ENCODE results near the gene POLL. TPM values are rescaled to one million over a fixed set of nuclear protein-coding genes. Genes with fewer than 3 reads are reported as not detected.

The POLL gene
- total RNA-seq, 1 experiment from 2014 or later: 51.3 TPM

DNA sequence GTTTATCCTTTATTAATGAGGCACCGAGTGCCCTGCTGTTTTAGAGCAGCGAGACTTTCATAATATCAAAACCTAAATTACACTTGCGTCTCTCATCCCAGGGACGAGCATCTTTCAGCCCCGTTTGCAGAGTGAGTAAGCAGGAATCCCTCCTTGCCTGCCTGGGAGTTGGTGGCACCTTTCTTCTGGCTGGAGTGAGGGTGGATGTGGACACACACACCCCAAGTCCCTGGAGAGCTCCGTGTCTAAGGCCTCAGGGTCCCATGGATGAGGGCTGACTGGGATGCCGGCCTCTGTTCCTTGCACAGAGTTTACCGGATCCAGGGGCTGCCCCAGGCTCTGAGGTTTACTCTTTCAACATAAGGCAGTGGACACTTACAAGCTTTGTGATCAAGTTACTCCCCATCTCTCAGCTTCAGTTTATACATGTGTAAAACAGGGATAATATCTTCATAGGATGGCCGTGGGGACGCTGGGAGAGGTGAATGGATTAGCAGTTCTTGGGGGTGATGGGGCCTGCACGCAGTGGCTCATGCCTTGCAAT, 24.5 kb downstream of the POLL start (continued):
- no peak for TF ChIP-seq CTCF (IDR thresholded peaks at IDR 0.05 in 2 of 3, conservative IDR thresholded peaks at IDR 0.05 in 1 of 3; ENCODE audit: borderline replicate concordance in 1 of 3, insufficient read depth in 1 of 3, low read depth in 2 of 3, low read length in 2 of 3)
- no peak for TF ChIP-seq SIN3A (IDR thresholded peaks at IDR 0.05; ENCODE audit: low read depth)
- no peak for TF ChIP-seq POLR2A (IDR thresholded peaks at IDR 0.05; ENCODE audit: borderline replicate concordance, extremely low read depth, insufficient read depth, insufficient read length)

DNA sequence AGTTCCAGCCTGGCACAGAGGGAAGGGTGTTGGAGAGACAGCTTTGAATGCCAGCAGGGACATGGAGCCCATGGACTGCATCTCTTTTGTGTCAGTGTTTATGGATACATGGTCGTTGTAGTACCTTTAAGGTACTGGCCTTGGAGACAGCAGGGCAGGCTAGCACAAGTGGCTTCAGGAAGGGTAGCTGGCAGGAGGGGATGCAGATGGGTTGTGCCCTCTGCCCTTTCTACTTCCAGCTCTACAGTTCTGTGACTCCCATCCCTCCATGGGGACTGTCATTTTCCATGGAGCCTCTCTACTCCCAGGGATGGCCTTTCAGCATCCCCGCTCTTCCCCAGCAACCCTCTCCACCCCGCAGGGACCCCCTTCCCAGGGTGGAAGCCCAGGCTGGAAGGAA, 25.1 kb downstream of the POLL start:
- Histone ChIP-seq H3K9me2 (ENCODE audit: insufficient read depth) (no peaks in the 10 kb centered on the region), H3K27me3 (ENCODE audit: insufficient read depth, low read length) (no peaks in the 10 kb centered on the region; the same call in 1 of the 2 replicates), H3K4me2 (ENCODE audit: low read length) (no peak overlapping the region), H3K4me1 (ENCODE audit: control insufficient read depth in 1 of 2, insufficient read depth in 2 of 2, low read length in 2 of 2) (peaks cover 5 to 9% of the 10 kb centered on the region in 2 experiments; a peak in 3 of 4 replicates), H3K9me3 (ENCODE audit: control insufficient read depth in 1 of 2, insufficient read depth in 1 of 2, low read depth in 1 of 2, low read length in 2 of 2) (no peaks in the 10 kb centered on the region), H3K4me3 (replicated peaks in 1 of 2; ENCODE audit: low read depth in 1 of 2, low read length in 2 of 2) (no peak overlapping the region), H2AFZ (ENCODE audit: low read depth, low read length, poor library complexity, severe bottlenecking) (no peak overlapping the region), H3K27ac (ENCODE audit: low read depth, low read length) (no peak overlapping the region), H3K36me3 (ENCODE audit: control insufficient read depth in 1 of 2, insufficient read depth in 2 of 2, low read length in 2 of 2) (no peaks in the 10 kb centered on the region), H3K9ac (ENCODE audit: low read length) (no peak overlapping the region), H3K79me2 (ENCODE audit: insufficient read depth, low read length) (no peaks in the 10 kb centered on the region), H4K20me1 (ENCODE audit: insufficient read depth) (no peaks in the 10 kb centered on the region)
- BruUV-seq (replicated peaks): no TSS peak
- ChIA-PET POLR2A (no interaction called here), CTCF (no interaction called here), RAD21 (ENCODE audit: low non-redundant PET in 1 of 2, low total read pairs in 2 of 2, uncharacterized antibody in 2 of 2, unreplicated experiment in 2 of 2) (no interaction called here)
- TF ChIP-seq ELF1 (IDR thresholded peaks at IDR 0.05; ENCODE audit: borderline replicate concordance, low read depth) (no peak), TCF7L2 (IDR thresholded peaks at IDR 0.05; ENCODE audit: borderline replicate concordance, extremely low read depth, insufficient read depth, insufficient read length) (no peak), CEBPB (IDR thresholded peaks at IDR 0.05; ENCODE audit: low read depth) (no peak), EZH2 (IDR thresholded peaks at IDR 0.05) (no peak), EGR1 (IDR thresholded peaks at IDR 0.05; ENCODE audit: low read depth) (no peak), SIN3A (IDR thresholded peaks at IDR 0.05; ENCODE audit: low read depth) (no peak), ATF3 (IDR thresholded peaks at IDR 0.05) (no peak), ZFX (IDR thresholded peaks at IDR 0.05) (no peak), EZH2phosphoT487 (IDR thresholded peaks at IDR 0.05; ENCODE audit: borderline replicate concordance) (no peak), ZNF274 (IDR thresholded peaks at IDR 0.05; ENCODE audit: low read depth, low read length) (no peak), YY1 (IDR thresholded peaks at IDR 0.05; ENCODE audit: extremely low read depth, insufficient replicate concordance, low read depth, low read length) (no peak), POLR2A (IDR thresholded peaks at IDR 0.05; ENCODE audit: borderline replicate concordance, extremely low read depth, insufficient read depth, insufficient read length) (no peak), CBX3 (IDR thresholded peaks at IDR 0.05; ENCODE audit: low read depth) (no peak)
- TF ChIP-seq, protein P1, sequence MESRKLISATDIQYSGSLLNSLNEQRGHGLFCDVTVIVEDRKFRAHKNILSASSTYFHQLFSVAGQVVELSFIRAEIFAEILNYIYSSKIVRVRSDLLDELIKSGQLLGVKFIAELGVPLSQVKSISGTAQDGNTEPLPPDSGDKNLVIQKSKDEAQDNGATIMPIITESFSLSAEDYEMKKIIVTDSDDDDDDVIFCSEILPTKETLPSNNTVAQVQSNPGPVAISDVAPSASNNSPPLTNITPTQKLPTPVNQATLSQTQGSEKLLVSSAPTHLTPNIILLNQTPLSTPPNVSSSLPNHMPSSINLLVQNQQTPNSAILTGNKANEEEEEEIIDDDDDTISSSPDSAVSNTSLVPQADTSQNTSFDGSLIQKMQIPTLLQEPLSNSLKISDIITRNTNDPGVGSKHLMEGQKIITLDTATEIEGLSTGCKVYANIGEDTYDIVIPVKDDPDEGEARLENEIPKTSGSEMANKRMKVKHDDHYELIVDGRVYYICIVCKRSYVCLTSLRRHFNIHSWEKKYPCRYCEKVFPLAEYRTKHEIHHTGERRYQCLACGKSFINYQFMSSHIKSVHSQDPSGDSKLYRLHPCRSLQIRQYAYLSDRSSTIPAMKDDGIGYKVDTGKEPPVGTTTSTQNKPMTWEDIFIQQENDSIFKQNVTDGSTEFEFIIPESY (IDR thresholded peaks at IDR 0.05; ENCODE audit: extremely low read depth, insufficient replicate concordance, low read length): no peak
- intact Hi-C loops (cut with micrococcal nuclease): no loop called here
- no peak for DNase-seq (ENCODE audit: low read depth, low spot score)
- ATAC-seq: no peak
